Measurements from ENCODE around the gene C9orf43.
A peak's percentile ranks its signal among the peaks of the same experiment; 100 is the strongest.
"Not testable (repeated sequence)": the region's sequence is repeated elsewhere in the genome, so short reads cannot be mapped to it uniquely, and the experiment has no call there.

Gene C9orf43

DNA sequence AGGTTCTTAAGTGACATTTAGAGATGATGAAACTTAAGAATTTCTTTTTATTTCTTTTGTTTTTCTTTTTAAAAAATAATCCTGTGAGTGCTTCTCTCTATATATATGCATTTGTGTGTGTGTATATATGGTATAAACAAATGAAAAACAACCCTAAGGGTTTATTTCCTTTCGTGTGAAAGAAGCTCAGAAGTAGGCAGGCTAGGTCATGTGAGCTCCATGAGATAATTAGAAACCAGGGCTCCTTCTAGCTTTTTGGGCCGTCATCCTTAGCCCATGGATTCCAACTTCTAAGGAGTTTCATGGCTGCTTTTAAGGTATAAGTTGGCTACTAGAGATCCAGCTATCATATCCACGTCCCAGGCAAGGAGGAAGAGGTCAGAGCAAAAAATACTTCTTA is 11.2 kb downstream of the C9orf43 start:
- DNase-seq = no peak

- DNase-seq = no peak
These were observed 14.5 kb downstream of the C9orf43 start for GRCh38 chr9:113425072-113425471.

GRCh38 chr9:113426701-113427100 is 16.2 kb downstream of the C9orf43 start:
- DNase-seq = no peak

DNA sequence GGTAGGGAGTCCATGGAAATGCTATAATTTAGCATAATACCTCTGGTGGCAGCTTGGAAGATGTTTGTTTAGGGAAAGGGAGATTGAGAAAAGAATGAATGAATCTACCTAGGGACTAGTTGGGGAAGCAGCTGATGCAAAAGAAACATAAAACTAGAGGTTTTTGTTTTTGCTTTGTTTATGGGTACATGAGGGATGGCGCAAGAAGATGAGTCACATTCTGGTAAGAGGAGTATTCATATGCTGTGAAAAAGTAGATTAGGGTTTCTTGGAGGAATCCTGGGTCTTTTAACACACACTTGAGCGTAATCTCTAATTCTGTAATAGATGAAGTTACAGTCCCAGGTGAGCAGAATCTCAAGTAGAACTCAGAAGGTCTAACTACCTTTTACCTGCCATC is 17.1 kb downstream of the C9orf43 start:
- DNase-seq = no peak

DNA sequence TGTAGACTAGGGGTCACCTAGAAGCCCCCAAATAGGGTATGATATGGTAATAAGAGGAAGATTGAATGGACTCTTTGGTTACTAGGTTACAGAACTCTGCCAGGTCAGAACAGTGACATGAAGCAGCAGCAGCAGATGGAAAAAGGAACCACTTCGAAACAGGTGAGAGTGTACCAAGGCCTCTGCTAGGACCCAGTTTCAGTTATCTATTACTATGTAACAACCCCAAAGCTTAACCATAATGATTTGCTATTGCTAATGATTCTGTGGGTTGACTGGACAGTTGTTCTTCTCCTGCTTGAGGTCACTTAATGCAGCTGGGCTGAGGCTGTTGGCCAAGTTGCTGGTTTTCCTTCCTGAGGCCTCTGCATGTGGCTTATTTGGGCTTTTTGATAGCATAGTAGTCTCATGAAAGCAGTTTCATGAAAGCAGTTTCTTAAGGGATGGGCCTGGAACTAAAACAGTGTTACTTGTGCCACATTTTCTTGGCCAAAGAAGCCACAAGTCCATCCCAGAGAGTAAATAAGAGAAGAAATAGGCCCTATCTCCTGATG is 17.6 kb downstream of the C9orf43 start:
- DNase-seq = no peak

- DNase-seq = no peak
These were observed 20.6 kb downstream of the C9orf43 start for GRCh38 chr9:113431191-113431590.

- DNase-seq = no peak
These were observed 26.4 kb downstream of the C9orf43 start for GRCh38 chr9:113436728-113437515.

- DNase-seq = not testable (repeated sequence)
These were observed 27.2 kb downstream of the C9orf43 start for GRCh38 chr9:113437716-113438115.

- no peak for DNase-seq
These were observed 34.2 kb downstream of the C9orf43 start for GRCh38 chr9:113444736-113445135.

DNA sequence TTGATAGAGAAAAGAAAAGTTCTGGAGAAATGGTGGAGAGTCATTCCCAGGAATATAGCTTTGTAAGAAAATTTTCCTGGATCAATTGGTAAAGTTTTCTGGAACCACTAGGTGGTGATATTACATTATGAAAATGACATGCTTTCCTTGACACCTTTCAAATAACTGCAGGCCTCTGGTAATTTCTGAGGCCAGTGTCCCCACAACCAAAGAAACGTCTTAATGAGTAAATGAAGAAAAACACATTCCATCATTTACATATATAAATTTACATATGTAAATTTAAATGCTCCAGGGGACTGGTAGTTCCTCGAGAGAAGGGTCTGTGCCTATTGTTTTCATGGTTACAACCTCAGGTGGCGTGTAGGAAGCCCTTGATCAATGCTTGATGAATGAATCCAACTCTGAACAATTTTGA is 35.8 kb downstream of the C9orf43 start:
- no peak for DNase-seq

- DNase-seq = no peak
These were observed 38.8 kb downstream of the C9orf43 start for GRCh38 chr9:113449376-113449775.

DNA sequence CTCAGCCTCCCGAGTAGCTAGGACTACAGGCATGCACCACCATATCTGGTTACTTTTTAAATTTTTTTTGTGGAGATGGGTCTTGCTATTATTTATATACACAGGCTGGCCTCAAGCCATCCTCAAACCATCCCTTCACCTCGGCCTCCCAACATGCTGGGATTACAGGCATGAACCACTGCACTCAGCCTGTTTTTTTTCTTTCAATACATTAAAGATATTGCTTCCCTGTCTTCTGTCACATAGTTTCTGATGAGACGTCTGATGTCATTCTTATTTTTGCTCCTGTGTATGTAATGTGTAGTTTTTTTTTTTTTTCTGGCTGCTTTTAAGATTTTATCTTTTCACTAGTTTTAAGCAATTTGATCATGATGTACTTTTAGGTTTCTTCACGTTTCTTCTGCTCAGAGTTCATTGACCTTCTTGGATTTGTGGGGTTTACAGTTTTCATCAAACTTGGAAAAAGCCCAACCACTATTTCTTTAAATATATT is 41.6 kb downstream of the C9orf43 start:
- no peak for DNase-seq

- DNase-seq = no peak
These were observed 44.6 kb downstream of the C9orf43 start for GRCh38 chr9:113454914-113455761.

DNA sequence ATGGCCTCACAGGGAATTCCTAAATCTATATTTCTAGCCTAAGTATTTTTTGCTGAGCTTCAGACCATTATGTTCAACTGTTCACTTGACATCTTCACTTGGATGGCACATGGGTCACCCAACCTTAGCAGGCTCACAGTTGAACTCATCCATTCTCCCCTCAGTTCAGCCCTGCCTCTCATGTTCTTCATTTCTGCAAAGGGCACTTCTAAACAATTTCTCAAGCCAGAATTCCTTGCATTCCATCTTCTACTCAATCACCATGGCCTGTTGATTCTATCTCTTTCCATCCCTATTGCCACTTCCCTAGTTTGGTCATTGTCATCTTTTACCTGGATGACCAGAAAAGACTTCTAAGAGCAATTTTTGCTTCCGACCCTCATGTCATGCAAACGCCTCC is 45.7 kb downstream of the C9orf43 start:
- no peak for DNase-seq

DNA sequence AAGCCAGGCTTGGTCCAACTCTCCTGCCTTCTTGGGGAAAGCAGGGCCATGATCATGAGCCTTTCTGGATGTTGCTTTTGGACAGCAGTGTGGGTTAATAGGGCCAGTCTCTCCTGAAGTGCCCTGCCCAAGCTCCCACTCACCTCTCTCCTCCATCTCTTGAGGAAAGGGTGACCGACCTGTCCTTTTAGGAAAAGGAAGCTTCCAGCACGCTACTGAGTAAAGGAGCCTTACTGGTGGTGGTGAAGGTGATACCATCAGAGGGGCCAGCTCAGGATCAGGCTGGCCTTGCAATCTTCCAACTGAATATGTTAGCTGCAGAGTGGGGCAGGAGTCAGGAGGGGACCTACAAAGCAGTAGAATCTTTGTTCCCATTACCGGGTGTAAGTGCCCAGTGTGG is 50.7 kb downstream of the C9orf43 start:
- no peak for DNase-seq

- no peak for DNase-seq
These were observed 51.4 kb downstream of the C9orf43 start for GRCh38 chr9:113461943-113462342.

DNA sequence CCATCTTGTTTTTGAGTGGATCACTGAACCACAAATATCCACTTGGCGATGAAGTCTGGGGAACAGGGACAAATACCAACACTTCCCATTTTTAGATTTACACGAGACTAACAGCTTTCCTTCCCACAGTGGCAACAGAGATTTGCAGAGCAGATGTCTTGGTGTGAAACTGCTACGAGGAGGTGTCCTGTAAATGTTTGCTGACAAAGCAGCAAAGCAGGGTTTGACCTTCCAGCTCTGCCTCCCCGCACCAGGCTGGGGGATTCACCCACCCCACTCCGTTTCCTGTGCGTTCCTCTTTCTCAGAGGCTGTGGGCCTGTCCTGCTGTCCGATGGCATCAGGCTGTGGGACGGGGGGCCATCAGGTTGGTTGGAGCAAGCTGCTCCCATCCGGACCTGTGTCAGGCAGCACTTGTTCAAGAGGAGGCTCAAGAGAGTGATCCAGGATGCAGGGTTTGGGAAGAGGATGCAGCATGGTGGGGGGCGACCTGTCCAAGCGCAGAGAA is 52.3 kb downstream of the C9orf43 start:
- peak; percentile 55 for DNase-seq

DNA sequence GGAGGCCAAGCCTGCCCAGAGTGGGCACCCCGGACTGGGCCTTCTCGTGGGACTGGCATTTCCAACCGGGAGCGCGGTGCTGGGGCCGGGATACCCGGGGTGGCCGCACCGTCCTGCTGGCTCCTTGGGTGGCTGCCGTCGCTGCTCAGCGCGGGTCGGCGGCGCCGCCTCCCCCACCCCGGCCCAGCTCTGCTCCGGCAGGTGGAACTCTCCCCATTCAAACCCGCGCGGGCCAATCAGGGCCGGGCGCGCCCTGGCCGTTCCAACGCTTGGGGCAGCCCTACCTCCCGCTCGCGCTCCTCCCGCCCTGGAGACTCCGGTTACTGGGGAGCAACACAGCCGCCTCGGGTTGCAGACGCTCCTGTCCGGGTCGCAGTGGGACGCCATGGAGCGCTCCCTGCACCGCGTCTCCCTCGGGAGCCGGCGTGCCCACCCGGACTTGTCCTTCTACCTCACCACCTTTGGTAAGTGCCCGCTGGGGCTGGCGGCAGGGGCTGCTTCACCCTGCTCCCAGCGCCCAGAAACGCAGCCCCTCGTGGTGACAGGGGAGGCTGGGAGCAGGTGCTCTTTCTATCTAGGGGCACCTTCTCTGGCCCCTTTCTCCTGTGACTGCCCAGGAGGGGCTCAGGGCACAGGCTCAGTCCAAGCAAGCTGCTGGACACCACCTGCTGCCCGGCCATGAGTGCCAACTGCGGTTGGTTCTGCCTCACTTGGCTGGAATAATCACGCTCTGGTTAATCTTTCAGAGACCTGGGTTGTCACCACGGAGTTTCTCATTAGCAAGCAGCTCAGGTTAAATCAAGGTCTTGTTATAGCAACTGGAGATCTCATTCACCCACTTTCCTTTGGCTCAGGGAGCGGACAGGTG is 53.1 kb downstream of the C9orf43 start, which contains the start of gene RGS3:
Gene RGS3, plus strand, starts transcription at position 310 of the 868 bp plus-strand sequence. Its CDS starts 76 bp downstream, at position 386.
- DNase-seq = peak; percentile 54

DNA sequence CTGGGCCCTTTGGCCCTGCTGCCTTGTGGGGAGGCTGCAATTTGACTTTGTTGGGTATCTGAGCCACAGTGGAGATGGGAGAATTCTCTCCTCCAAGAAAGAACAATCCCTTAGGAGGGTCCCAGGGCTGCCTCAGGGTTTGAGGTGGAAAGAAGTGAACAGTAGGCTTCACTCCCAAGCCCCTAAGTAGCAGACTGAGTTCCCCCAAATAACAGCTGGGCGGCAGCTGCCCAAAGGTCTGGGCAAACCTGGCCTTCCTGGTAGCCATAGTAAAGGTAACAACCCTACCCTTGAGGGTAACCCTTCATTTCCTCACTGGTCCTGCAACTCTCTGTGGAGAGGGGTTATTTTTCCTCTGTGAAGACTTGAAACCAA is 53.7 kb downstream of the C9orf43 start:
- DNase-seq = no peak

- DNase-seq = peak; percentile 32
These were observed 55.1 kb downstream of the C9orf43 start for GRCh38 chr9:113465599-113466140.

GRCh38 chr9:113467183-113467582 is 56.6 kb downstream of the C9orf43 start:
- no peak for DNase-seq
